GM12872 (cell line): Measurements from ENCODE around the gene SPINT2.

Source experiments
- CTCF ChIP-seq: IDR thresholded peaks from 3 replicates; pipeline ENCODE4 v1.5.1; 2011; ENCODE audit warnings: low read depth, mild to moderate bottlenecking, low read length, moderate library complexity; ENCODE audit not compliant: insufficient read depth

The SPINT2 gene

GRCh38 chr19:38285567-38285966 lies 21.2 kb downstream of the SPINT2 start:
- TF ChIP-seq CTCF: no peak

- TF ChIP-seq CTCF: no peak
Observed at GRCh38 chr19:38287604-38288003, 23.2 kb downstream of the SPINT2 start.

- TF ChIP-seq CTCF: no peak
Observed at GRCh38 chr19:38288123-38288855, 23.9 kb downstream of the SPINT2 start.

- no peak for TF ChIP-seq CTCF
Observed at GRCh38 chr19:38289955-38290354, 25.6 kb downstream of the SPINT2 start.

- TF ChIP-seq CTCF: no peak
Observed at GRCh38 chr19:38290631-38291147, 26.3 kb downstream of the SPINT2 start.

GRCh38 chr19:38291855-38292254 lies 27.5 kb downstream of the SPINT2 start:
- TF ChIP-seq CTCF: no peak

GRCh38 chr19:38293281-38293680 lies 28.9 kb downstream of the SPINT2 start:
- no peak for TF ChIP-seq CTCF

- no peak for TF ChIP-seq CTCF
Observed at GRCh38 chr19:38294090-38294489, 29.7 kb downstream of the SPINT2 start.
